ENCODE results near the gene GRK4. TPM values are rescaled to one million over a fixed set of nuclear protein-coding genes. Genes with fewer than 3 reads are reported as not detected.

GRK4 gene
- total RNA-seq, 1 donor from 2014 or later, result 9.0 TPM

- intact Hi-C loops (cut with micrococcal nuclease), result no loop called here
- Histone ChIP-seq H3K9me3 (replicated peaks) (no peaks in the 10 kb centered on the region), H3K27me3 (ENCODE audit: low read depth) (no peaks in the 10 kb centered on the region), H3K27ac (replicated peaks) (no peak overlapping the region), H3K4me1 (peaks cover 20% of the 10 kb centered on the region), H3K4me3 (no peak overlapping the region), H3K36me3 (no peaks in the 10 kb centered on the region)
- TF ChIP-seq CTCF (IDR thresholded peaks at IDR 0.05; ENCODE audit: borderline replicate concordance), result no peak
- DNase-seq, result no peak
Observed at GRCh38 chr4:3035674-3036073, 72.3 kb downstream of the GRK4 start.

- Histone ChIP-seq H3K36me3 (no peaks in the 10 kb centered on the region), H3K9me3 (replicated peaks) (no peaks in the 10 kb centered on the region), H3K27me3 (ENCODE audit: low read depth) (no peaks in the 10 kb centered on the region), H3K4me1 (peaks cover 26% of the 10 kb centered on the region), H3K4me3 (no peak overlapping the region), H3K27ac (replicated peaks) (no peak overlapping the region)
- intact Hi-C loops (cut with micrococcal nuclease), result no loop called here
- DNase-seq, result no peak
- TF ChIP-seq CTCF (IDR thresholded peaks at IDR 0.05; ENCODE audit: borderline replicate concordance), result no peak
Observed at GRCh38 chr4:3036131-3036952, 73.0 kb downstream of the GRK4 start.

- Histone ChIP-seq H3K9me3 (replicated peaks) (no peaks in the 10 kb centered on the region), H3K27ac (replicated peaks) (peak overlapping the region; percentile 61), H3K27me3 (ENCODE audit: low read depth) (no peaks in the 10 kb centered on the region), H3K4me1 (peaks cover 43% of the 10 kb centered on the region), H3K4me3 (peak overlapping the region; percentile 47), H3K36me3 (no peaks in the 10 kb centered on the region)
- intact Hi-C loops (cut with micrococcal nuclease), result no loop called here
- peak; percentile 75 for DNase-seq
- TF ChIP-seq CTCF (IDR thresholded peaks at IDR 0.05; ENCODE audit: borderline replicate concordance), result no peak
Observed at GRCh38 chr4:3037957-3038461, 74.6 kb downstream of the GRK4 start.

GRCh38 chr4:3039706-3040366 lies 76.5 kb downstream of the GRK4 start:
- TF ChIP-seq CTCF (IDR thresholded peaks at IDR 0.05; ENCODE audit: borderline replicate concordance), result no peak
- Histone ChIP-seq H3K36me3 (no peaks in the 10 kb centered on the region), H3K9me3 (replicated peaks) (no peaks in the 10 kb centered on the region), H3K4me1 (peaks cover 47% of the 10 kb centered on the region), H3K4me3 (no peak overlapping the region), H3K27ac (replicated peaks) (no peak overlapping the region), H3K27me3 (ENCODE audit: low read depth) (no peaks in the 10 kb centered on the region)
- no peak for DNase-seq
- intact Hi-C loops (cut with micrococcal nuclease), result no loop called here

- no peak for TF ChIP-seq CTCF (IDR thresholded peaks at IDR 0.05; ENCODE audit: borderline replicate concordance)
Observed at GRCh38 chr4:3040452-3041191, 77.3 kb downstream of the GRK4 start.

More at GRCh38 chr4:3040452-3041191, 77.3 kb downstream of the GRK4 start:
- Histone ChIP-seq H3K4me3 (peak overlapping the region; percentile 68), H3K9me3 (replicated peaks) (no peaks in the 10 kb centered on the region), H3K27me3 (ENCODE audit: low read depth) (no peaks in the 10 kb centered on the region), H3K4me1 (peaks cover 47% of the 10 kb centered on the region), H3K27ac (replicated peaks) (peak overlapping the region; percentile 88), H3K36me3 (no peaks in the 10 kb centered on the region)
- DNase-seq, result no peak
- intact Hi-C loops (cut with micrococcal nuclease), result no loop called here
